ENCODE measurements around the gene DDX54.

DDX54 gene

GRCh38 chr12:113109872-113110599 is 75.2 kb downstream of the DDX54 start:
- no peak overlapping the region for H3K27ac Mint-ChIP-seq
- H3K9me3 Mint-ChIP-seq, result no peaks in the 10 kb centered on the region
- H3K4me3 Mint-ChIP-seq, result no peak overlapping the region
- DNase-seq (ENCODE audit: low spot score in 2 of 2), result no peak
- H3K27me3 Mint-ChIP-seq, result peaks cover 10% of the 10 kb centered on the region
- H3K4me1 Mint-ChIP-seq, result no peaks in the 10 kb centered on the region
- no peaks in the 10 kb centered on the region for H3K36me3 Mint-ChIP-seq
- no peak for ATAC-seq (ENCODE audit: low read depth)

- Mint-ChIP-seq H3K4me1 (no peaks in the 10 kb centered on the region), H3K36me3 (no peaks in the 10 kb centered on the region), H3K4me3 (no peak overlapping the region), H3K9me3 (no peaks in the 10 kb centered on the region), H3K27ac (no peak overlapping the region), H3K27me3 (peaks cover 10% of the 10 kb centered on the region)
- DNase-seq (ENCODE audit: low spot score in 2 of 2) (no peak), ATAC-seq (ENCODE audit: low read depth) (no peak)
Observed at GRCh38 chr12:113109360-113109759, 75.9 kb downstream of the DDX54 start.

GRCh38 chr12:113108308-113108707 is 77.0 kb downstream of the DDX54 start:
- peaks cover 8% of the 10 kb centered on the region for H3K27me3 Mint-ChIP-seq
- H3K4me3 Mint-ChIP-seq, result no peak overlapping the region
- H3K9me3 Mint-ChIP-seq, result no peaks in the 10 kb centered on the region
- ATAC-seq (ENCODE audit: low read depth), result no peak
- no peak for DNase-seq (ENCODE audit: low spot score in 2 of 2)
- no peak overlapping the region for H3K27ac Mint-ChIP-seq
- H3K36me3 Mint-ChIP-seq, result no peaks in the 10 kb centered on the region
- H3K4me1 Mint-ChIP-seq, result peaks cover 3% of the 10 kb centered on the region

All from memory B cell (primary cell).